GM18526 (cell line): ENCODE results near the gene C16orf86.

ENCODE experiments used
- POLR2A ChIP-seq: IDR thresholded peaks from 3 replicates; pipeline ENCODE4 v1.6.1; 2011; ENCODE audit not compliant: insufficient read length; ENCODE audit errors: extremely low read depth

Gene C16orf86

DNA sequence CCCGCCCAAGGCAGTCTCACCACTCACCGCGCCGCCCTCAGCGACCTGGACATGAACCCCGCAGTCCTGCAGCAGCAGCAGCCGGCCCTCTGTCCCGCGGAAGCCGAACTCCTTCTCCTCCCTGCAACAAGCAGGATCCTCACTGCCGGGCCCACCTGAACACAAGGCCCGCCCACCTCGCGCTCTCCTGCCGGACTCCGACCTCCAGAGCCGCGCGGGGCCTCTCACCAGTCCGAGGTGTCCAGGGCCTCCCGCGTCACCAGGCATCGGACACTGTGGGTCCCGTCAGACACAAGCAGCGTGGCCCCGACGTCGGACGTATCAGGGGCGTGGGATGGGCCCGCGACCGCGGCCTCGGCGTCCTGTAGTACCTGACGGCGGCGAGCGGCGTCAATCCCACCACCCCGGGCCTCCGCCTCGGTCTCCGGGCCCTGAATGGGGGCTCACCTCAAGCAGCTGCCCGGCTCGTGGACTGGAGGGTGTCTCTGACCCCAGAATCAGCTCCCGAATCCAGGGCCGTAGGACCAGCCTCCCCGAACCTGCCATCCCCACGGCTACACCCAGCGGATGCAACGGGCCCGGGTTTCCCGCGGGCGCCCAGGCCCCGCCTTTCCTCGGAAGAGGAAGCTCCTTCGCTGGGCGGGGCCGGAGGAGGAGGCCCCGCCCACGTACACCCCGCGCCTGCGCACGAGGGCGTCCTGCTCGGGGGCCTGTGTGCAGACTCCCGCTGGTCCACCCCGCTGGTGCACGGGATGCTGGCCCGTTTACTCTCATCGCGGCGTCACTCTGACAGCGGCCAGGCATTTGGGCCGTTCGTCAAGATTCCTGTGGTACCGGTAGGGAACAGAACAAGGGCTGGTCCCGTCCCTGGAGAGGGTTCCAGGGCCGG is 6.7 kb upstream of the C16orf86 start, which contains the start of gene ACD:
Gene ACD, minus strand, starts transcription at position 586 of the 889 bp plus-strand sequence. Its CDS starts 40 bp downstream, at position 546.
- peak; percentile 91 for TF ChIP-seq POLR2A

DNA sequence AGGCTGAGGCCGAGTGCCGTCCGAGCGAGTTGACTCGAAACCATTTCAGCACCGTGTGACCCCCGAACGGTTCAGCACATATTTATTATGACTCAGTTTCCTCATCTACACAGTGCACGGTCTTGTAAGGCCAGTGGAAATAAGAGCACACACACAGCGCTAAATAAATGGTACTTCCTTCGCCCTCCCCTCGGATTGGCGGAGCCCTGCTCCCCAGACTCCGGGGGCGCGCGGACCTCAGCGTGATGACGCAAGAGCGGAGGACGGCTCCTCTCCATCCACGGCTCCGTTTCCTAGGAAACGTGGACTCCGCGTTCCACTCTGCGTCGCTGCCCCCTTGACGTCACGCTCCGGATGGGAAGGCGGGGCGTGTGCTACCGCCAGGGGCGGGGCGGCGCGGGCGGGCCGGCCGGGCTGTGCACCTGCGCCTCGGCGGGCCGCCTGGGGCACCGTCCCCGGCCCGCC is 6.0 kb upstream of the C16orf86 start, which contains the start of gene PARD6A:
Gene PARD6A, plus strand, starts transcription at position 397 of the 465 bp plus-strand sequence. CDS start 79 bp downstream, outside the sequence.
- peak; percentile 30 for TF ChIP-seq POLR2A

DNA sequence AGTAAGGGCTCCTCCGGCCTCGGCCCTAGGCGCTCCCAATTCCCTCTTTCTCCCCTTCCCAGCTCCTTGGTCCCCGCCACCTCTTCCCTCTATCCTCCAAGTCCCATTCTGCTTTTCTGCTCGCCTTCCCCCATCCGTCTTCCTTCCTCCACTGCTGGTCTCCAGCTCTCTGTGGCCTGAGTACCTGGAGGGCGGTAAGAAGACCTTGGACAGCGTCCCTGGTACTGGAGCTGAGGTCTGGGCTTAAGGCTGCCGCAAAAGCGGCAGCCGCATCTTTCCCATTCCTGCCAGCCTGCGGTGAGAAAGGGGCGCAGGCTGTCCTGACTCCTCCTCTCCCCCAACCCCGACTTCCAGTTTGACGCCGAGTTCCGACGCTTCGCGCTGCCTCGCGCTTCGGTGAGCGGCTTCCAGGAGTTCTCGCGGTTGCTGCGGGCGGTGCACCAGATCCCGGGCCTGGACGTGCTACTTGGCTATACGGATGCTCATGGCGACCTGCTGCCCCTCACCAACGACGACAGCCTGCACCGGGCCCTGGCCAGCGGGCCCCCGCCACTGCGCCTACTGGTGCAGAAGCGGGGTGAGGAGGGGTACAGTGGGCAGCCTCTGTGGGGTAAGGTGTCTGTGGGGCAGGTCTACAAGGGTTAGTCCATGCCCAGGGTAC is 5.4 kb upstream of the C16orf86 start:
- TF ChIP-seq POLR2A = no peak

DNA sequence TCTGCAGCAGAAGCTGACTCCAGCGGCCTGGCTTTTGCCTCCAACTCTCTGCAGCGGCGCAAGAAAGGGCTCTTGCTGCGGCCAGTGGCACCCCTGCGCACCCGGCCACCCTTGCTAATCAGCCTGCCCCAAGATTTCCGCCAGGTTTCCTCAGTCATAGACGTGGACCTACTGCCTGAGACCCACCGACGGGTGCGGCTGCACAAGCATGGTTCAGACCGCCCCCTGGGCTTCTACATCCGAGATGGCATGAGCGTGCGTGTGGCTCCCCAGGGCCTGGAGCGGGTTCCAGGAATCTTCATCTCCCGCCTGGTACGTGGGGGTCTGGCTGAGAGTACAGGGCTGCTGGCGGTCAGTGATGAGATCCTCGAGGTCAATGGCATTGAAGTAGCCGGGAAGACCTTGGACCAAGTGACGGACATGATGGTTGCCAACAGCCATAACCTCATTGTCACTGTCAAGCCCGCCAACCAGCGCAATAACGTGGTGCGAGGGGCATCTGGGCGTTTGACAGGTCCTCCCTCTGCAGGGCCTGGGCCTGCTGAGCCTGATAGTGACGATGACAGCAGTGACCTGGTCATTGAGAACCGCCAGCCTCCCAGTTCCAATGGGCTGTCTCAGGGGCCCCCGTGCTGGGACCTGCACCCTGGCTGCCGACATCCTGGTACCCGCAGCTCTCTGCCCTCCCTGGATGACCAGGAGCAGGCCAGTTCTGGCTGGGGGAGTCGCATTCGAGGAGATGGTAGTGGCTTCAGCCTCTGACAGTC is 4.5 kb upstream of the C16orf86 start:
- TF ChIP-seq POLR2A = no peak

DNA sequence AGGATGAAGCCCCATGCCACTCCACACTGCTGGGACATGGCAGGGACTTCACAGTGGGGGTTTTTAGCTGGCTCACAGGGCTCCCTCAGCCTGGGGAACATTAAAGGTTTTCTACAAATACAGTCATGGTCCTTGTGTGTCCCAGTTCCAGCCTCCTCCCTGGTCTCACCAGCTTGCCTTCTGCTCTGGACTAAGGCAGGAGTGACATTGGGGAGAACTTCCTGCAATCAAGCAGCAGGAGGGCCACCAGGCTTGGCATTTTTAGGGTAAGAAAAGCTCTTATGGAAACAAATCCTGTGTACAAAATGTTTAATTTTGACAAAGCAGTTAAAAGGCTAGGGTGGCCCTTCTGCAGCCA is 4.0 kb upstream of the C16orf86 start:
- TF ChIP-seq POLR2A = no peak

DNA sequence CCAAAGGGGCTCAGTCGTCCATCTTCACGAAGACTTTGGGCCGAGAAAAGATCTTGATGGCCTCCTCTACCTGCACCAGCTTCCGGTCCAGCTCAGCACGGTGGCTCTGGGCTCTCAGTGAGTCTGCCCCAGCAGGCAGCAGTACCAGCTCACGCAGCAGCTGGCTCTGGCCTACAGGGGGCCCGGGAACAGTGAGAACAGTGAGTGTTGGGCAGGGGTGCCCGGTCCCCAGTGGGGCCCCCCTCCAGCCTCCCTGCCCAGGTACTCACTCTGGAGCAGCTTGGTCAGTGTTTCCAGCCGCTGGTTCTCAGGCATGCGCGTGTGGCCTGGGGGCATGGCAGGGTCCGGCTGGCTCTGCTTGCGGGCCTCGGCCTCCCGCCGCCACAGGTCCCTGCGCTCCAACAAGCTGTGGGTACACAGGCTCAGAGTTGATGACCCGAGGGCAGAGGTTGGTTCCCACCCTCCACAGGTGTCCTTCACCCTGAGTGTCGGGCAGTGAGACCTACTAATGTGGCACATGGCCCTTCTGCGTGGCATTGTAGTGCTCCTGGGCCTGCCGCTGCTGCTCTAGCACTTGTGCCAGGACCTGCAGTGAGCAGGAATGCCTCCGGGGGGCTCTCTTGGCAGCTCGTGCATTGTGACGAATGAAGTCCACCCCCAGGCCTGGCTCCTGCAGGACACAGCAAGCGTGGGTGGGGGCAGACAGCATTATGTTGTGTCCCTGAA is 3.3 kb upstream of the C16orf86 start:
- TF ChIP-seq POLR2A = no peak

DNA sequence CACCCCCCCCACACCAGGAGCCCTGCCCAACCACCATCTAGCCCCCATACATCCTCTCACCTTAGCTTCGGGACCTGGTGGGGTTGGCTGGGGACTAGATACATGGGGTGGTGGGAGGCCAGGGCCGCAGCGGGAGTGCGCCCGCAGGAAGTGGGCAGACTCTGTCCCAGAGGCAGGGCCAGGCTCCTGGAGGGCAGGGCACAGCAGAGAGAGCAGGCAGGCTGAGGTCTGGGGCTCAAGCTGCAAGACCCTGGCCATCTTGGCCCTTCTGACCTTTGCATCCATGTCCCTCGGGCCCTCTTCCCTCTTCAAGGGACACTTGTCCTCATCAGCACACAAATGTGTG is 2.8 kb upstream of the C16orf86 start:
- TF ChIP-seq POLR2A = no peak

DNA sequence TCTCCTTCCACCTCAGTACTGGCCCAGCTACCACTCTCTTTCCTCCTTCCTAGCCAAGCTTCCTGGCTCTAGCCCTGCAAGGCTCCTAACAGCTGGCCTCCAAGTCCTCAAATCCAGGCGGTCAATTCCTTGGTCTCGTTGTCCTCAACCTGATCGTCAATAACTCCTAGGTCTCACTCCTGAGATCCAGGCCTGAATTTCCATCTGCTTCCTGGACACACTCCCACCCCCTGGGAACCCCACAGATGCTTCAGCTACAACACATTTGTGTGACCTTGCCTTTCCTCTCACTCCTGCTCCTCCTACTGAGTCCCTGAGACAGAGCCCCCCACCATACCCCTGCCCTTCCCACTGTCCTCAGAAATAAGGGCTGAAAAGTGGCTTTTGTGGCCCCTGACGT is 2.4 kb upstream of the C16orf86 start:
- no peak for TF ChIP-seq POLR2A

DNA sequence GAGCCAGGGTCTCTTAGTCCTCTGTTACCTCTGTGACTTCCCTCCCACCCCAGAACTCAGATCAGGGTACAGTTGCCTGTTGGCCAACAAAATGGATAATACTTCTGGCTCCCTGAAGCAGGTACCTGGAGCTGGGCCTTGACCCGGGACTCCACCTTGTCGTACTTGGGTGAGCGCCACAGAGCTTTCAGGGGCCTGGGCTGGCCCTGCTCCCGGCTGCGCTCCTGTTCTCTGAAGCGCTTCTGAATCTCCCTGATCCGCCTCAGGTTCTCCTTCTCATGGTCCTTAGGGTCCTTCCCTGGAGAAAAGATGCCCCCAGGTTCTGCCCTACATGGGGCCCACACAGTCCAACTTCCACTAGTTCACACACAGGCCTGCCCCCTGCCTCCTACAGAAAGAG is 1.7 kb upstream of the C16orf86 start:
- TF ChIP-seq POLR2A = no peak

DNA sequence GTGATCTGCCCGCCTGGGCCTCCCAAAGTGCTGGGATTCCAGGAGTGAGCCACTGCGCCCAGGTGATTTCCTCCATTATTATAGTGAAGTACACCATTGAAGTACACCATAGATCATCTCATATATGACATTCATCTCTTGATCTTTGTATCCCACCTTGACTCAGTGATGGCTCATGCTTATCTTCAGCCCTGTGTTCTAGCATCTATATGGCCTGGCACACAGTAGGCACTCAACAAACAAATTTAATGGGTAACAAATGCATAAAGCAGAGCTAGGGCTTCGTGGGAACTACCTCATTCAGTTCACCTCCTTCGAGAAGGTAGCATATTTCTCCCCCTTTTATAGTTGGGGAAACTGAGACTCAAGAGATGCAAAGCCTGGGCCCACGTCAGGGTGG is 1.0 kb upstream of the C16orf86 start:
- TF ChIP-seq POLR2A = no peak

DNA sequence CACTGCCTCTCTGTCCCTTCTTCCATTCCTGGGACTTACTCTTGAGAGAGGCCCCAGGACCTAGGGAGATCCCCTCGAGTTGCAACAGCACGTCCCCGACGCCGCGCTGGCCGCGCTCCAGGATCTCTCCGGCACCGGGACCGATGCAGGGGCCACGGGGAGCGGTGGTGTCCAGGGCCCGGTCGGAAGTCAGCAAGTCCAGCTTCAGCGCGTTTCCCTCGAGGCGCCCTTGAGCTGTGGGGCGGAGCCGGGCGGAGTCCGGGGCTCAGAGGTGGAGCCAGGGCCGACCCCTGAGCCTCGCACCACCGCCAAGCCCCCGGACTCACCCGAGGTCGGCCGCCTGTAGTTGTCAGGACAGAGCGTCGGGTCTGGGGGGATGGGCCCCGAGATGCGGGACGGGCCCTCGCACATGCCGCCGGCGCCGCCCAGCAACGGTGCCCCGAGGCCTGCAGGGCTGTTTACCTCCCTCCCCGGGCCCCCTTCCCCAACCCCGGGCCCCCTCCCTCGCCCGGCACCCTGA is 522 bp upstream of the C16orf86 start:
- no peak for TF ChIP-seq POLR2A

DNA sequence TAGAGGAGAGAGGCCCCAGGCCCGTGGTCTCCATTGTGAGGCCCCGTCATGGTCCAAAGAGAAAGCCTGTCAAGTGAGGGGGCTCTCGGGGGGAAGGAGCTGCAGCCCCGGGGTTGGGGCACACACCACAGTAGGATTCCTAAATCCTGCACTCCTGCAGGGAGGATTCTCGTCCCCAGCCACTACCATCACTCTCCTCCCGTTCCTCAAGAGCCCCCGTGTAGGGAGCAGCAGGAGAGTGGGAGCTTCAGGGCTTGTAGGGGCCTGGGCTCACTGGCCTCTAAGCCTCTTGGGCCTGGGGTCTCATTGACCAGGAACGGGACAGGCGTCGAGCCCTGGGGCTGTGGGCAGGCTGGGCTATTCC is 821 bp downstream of the C16orf86 start:
- TF ChIP-seq POLR2A = no peak

DNA sequence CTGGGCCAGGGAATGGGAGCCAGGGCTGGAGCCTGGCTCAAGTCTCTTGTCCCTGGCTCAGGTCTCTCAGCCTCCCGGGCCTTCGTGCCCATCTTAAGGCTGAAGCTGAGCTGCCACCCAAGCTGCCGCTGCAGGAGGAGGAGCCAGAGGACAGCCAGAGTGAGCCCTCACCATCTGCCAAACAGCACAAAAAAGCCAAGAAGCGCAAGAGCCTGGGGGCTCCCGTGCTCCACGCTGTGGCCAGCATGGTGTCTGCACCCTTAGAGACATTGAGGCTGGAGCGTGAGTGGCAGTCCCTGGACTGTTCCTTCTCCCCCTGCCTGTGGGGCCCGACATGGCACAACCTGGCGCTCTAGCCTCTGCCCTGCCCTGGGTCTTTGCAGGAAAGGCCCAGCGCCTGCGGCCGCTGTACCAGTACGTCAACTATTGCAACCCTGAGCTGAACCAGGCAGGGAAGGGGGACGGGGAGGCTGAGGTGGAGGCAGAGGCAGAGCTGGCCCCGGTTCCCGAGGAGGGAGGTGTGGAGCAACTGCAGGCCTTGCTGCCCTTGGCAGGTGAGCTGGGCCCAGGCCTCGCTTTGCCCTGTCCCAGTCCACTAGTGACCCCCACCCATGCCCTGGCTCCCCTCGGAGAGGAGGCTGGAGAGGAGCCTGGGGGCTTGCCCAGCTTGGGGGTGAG is 1.3 kb downstream of the C16orf86 start:
- TF ChIP-seq POLR2A = no peak

DNA sequence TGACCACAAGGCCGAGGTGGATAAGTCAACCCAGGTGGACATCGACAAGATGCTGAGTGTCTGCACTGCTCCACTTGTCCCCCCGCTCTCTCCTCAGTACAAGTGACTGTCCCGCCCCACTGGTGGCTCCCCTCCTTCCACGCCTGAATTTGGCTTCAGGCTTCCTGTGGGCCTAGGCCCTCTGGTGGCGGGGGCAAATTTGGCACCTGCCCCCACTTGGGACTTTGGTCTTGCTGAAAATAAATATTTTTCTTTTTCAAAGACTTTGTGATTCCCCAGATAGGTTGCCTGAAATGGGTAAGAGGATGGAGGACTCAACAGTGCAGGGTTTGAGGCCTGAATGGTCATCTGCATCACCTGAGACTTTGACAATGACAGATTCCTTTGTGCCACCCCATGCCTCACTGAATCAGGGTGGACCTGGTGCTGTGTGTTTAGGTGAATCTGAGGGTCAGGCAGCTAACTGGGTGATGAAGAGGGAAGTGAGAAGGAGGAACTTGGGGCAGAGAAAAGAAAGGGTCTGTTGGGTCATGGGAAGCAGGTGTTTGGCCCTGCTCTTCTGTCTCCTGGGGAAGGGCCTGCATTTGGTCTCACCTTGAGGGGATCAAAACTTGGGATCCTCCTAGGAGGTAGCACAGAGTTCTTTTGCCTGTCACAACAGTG is 2.0 kb downstream of the C16orf86 start:
- no peak for TF ChIP-seq POLR2A
